Stomach (tissue), 4 donors: ENCODE results near the gene EMP3.

Experiments used
- POLR2AphosphoS5 ChIP-seq, 3 donors: sonication (generic); formaldehyde crosslinking; IDR thresholded peaks; one replicate each; pipeline ENCODE4 v1.6.1; 2016; ENCODE audit warnings: antibody characterized with exemption in 3 of 3
- TF ChIP-seq, protein P1 (sequence below), 7 experiments: fragments of 450-650 bp in 4 of 7; fragments of 200-600 bp in 3 of 7; sonication (generic) in 3 of 7; IDR thresholded peaks; one replicate each; pipeline ENCODE4 v1.5.1; 2016 to 2019; ENCODE audit warnings: antibody characterized with exemption in 7 of 7, control low read depth in 2 of 7, mild to moderate bottlenecking in 1 of 7

DNA sequence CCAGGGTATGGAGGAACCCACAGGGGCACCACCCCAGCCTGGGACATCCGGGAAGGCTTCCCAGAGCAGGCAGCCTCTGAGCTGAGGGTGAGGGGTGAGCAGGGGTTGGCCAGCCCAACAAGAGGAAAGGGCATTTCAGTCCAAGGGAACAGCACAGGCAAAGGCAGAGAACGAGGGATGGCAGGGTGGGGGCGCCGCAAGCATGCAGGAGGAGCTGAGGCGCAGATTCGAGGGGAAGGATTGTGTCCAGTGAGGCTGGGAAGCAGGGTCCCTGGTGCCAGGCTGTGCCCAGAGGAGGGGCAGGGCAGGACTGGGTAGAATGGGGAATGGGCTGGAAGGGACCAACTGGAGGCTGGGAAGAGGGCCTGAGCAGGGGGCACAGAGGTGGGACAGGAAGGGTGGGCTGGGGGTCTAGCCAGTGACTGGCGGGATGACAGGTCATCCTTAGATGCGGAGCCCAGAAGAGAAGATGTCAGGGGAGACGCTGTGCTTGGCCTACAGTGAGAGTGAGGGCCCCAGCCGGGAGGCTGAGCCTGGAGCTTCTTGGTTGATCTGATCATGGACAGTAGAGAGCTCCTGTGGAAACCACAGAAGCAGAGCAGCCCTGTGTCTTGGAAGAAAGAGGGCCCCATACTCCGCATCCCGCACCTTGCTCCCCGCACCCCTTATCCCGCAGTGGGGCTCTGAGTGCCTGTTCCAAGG, 13.6 kb downstream of the EMP3 start:
- no peak for TF ChIP-seq POLR2AphosphoS5 (IDR thresholded peaks at IDR 0.05)
- TF ChIP-seq, protein P1, sequence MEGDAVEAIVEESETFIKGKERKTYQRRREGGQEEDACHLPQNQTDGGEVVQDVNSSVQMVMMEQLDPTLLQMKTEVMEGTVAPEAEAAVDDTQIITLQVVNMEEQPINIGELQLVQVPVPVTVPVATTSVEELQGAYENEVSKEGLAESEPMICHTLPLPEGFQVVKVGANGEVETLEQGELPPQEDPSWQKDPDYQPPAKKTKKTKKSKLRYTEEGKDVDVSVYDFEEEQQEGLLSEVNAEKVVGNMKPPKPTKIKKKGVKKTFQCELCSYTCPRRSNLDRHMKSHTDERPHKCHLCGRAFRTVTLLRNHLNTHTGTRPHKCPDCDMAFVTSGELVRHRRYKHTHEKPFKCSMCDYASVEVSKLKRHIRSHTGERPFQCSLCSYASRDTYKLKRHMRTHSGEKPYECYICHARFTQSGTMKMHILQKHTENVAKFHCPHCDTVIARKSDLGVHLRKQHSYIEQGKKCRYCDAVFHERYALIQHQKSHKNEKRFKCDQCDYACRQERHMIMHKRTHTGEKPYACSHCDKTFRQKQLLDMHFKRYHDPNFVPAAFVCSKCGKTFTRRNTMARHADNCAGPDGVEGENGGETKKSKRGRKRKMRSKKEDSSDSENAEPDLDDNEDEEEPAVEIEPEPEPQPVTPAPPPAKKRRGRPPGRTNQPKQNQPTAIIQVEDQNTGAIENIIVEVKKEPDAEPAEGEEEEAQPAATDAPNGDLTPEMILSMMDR (IDR thresholded peaks at IDR 0.05), result no peak
